Activated CD4-positive, alpha-beta T cell treated with anti-CD3 and anti-CD28 coated beads for 36 hours (primary cell): ENCODE data around the gene NANOS2. TPM values are rescaled to one million over a fixed set of nuclear protein-coding genes. Genes with fewer than 3 reads are reported as not detected.

Experiments used
- ATAC-seq: fragments of 200-7000 bp; cut with Tn5 transposase; one replicate; pipeline ENCODE4 v1.10.0; 2021; ENCODE audit warnings: mild to moderate bottlenecking, moderate library complexity
- CTCF ChIA-PET: fragments of 350-600 bp; sonication (Branson Sonifier 250); formaldehyde crosslinking; loops from one replicate; lab custom pipeline; 2021; ENCODE audit warnings: antibody characterized with exemption; lab: Charles Lee
- POLR2A ChIA-PET: fragments of 350-600 bp; sonication (Branson Sonifier 250); formaldehyde crosslinking; loops from one replicate; lab custom pipeline; 2021; ENCODE audit warnings: antibody characterized with exemption, inconsistent platforms; lab: Charles Lee
- DNase-seq: peaks from one replicate; pipeline ENCODE4 v3.0.0-alpha.2; 2020
- H3K27ac Mint-ChIP-seq: one replicate; pipeline ENCODE4 v1.8.0; 2021; ENCODE audit warnings: mixed read lengths
- H3K27me3 Mint-ChIP-seq: one replicate; pipeline ENCODE4 v1.8.0; 2021; ENCODE audit warnings: mixed read lengths
- H3K36me3 Mint-ChIP-seq: one replicate; pipeline ENCODE4 v1.8.0; 2021; ENCODE audit warnings: low read depth, mixed read lengths
- H3K4me1 Mint-ChIP-seq: one replicate; pipeline ENCODE4 v1.8.0; 2021; ENCODE audit warnings: mixed read lengths
- H3K4me3 Mint-ChIP-seq: one replicate; pipeline ENCODE4 v1.8.0; 2021; ENCODE audit warnings: mild to moderate bottlenecking, moderate library complexity, mixed read lengths
- H3K9me3 Mint-ChIP-seq: one replicate; pipeline ENCODE4 v1.8.0; 2021; ENCODE audit warnings: low read depth, mixed read lengths
- intact Hi-C, 2 experiments: fragments of 100-400 bp; cut with DNase I in 1 of 2; cut with micrococcal nuclease in 1 of 2; formaldehyde crosslinking; loops; one replicate each; pipeline versions ENCODE4 v1.14.2 to v1.15.1; 2022 to 2024; cut with DNase I, micrococcal nuclease
- total RNA-seq, 2 experiments: library from RNA; stranded (reverse); gene quantifications; one replicate each; pipeline ENCODE4 v1.2.3, GENCODE V29; 2021

NANOS2 gene
- total RNA-seq, 2 experiments from 2014 or later = not detected

DNA sequence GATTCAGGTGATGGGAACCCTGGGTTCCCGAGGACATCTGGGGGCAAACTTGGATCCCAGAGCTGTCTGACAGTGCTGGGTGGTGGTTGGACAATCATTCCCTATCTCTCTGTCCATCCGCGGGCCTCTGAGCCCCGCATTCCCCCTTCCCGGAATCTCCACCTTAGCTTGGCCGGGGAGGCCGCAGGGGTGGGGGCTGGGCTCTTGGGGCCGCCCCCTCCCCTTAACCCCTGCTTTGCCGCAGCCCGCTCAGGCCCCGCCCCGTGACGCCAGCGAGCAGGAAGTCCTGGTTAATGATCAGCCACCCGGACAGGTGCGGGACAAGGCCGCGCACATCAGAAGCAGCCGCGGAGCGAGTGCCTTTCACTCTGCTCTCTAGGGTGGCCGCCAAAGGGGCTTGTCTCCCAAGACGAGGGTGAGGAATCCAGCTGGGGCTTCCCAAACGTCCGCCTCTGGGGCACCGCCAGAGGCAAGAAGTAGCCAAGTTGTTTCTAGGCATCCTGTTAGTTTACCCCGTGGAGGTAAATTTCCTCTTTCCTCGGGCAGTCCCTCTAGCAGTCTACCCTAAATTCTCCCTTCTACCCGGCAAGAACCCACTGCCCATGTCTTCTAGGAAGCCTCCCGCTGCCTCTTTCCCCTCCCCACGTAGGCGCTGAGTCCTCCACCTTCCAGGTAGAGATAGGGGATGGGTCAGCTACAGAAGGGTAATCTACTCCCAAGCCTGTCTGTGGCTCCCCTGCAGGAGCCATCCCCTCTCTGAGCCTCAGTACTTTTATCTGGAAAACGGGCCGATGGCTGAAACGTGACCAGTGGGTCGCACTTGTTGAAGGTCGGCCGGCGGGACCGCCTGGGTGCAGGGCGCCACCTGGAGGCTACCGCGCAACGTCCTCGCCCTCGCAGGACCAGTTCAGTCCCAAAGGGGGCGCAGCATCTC, 31.7 kb downstream of the NANOS2 start:
- POLR2A ChIA-PET = no interaction called here
- Mint-ChIP-seq H3K27ac (peak overlapping the region; percentile 32), H3K27me3 (peaks cover 7% of the 10 kb centered on the region), H3K4me1 (peaks cover 29% of the 10 kb centered on the region), H3K4me3 (peak overlapping the region; percentile 66), H3K36me3 (peaks cover 3% of the 10 kb centered on the region), H3K9me3 (no peaks in the 10 kb centered on the region)
- ATAC-seq (peak; percentile 42), DNase-seq (peak; percentile 94)
- CTCF ChIA-PET = interaction anchor here (0.5 to 8.2 kb wide), 12 partner anchors 10 to 296 kb away, joined by 3 to 84 read pairs (median 4); partner anchors contain the start of genes DMWD, FOXA3, SIX5 and SYMPK
- intact Hi-C loops = loop anchor here (1.0 to 10.0 kb wide), 4 partner anchors 19 to 1602 kb away; partner anchors contain the start of genes FOXA3 (in 1 of the 2) and KPTN (in 1 of the 2)

DNA sequence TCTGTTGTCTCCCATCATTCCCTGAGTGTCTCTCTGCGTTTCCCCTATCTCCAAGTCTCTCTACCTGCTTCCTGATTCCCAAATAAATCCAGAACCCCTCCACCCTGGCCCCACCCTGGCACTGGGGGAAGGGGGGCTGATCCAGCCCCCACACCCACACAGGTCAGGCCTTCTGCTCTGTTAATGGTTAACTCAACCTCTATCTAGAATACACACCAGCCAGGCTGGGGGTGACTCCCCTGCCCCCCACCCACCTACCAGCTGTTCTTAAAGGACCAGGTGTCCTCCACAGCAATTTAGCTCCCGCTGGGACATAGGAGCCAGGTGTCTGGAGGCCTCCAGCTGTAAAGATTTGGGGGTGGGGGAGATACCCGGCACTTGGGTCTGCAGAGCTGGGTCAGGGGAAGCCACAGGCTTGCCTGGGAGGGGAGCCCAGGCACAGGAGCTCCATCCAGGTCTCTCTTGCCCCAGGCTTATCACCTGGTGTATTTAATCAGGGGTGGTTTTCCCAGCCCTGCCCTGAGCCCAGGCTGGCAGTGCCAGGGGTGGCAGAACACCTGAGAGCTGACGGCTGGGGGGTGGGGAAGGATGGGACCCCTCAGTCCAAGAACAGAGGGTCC, 32.6 kb downstream of the NANOS2 start:
- no peak overlapping the region for H3K27ac Mint-ChIP-seq
- H3K36me3 Mint-ChIP-seq = peaks cover 3% of the 10 kb centered on the region
- H3K4me3 Mint-ChIP-seq = no peak overlapping the region
- no peak for DNase-seq
- H3K9me3 Mint-ChIP-seq = no peaks in the 10 kb centered on the region
- peaks cover 11% of the 10 kb centered on the region for H3K27me3 Mint-ChIP-seq
- POLR2A ChIA-PET = interaction anchor here (1.0 kb wide), 1 partner anchor 165 kb away, joined by 3 read pairs; no protein-coding TSS in a partner anchor
- CTCF ChIA-PET = interaction anchor here (0.5 to 8.2 kb wide), 10 partner anchors 13 to 295 kb away, joined by 3 to 84 read pairs (median 6); partner anchors contain the start of genes DMWD, FOXA3, SIX5 and SYMPK
- peaks cover 34% of the 10 kb centered on the region for H3K4me1 Mint-ChIP-seq
- ATAC-seq = no peak
- intact Hi-C loops = loop anchor here in 1 of 2 experiments (10.0 kb wide), 1 partner anchor 1603 kb away; the partner anchor contains the start of gene KPTN

DNA sequence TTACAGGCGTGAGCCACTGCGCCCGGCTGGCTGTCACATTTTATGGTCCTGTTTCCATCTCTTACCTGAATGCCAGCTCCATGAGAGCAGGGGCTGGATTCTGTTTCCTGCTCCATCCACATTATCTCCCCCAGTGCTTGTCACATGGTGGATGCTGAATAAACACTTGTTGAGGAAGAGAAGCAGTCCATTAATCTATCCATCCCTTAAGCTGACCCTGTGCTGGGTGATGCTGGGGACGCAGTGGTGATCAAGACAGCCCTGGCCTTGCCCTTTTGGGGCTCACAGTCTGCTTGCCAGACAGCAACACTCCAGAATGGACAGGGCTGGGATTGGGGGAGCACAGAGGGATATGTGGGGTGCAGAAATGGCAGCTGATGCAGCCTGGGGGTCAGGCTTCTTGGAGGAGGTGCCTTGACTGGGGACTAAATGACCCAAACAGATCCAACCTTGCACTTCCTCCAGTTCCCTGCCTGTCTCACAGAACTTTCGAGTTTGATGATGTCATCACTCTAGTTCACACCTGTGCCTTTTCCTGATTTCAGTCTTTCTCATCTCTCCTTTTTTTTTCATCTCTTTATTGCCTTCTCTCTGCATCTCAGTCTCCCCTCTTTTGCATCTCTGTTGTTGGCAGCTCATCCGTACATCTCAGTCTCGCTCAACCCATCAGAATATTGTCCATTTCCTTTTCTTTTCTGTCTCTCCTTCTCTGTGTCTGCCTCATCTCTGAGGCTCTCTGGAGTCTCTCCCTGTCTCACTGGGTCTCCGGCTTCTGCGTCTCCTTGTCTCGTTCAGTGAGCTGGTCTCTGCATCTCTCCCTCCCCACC, 33.3 kb downstream of the NANOS2 start:
- H3K36me3 Mint-ChIP-seq = peaks cover 3% of the 10 kb centered on the region
- H3K4me3 Mint-ChIP-seq = no peak overlapping the region
- H3K27ac Mint-ChIP-seq = no peak overlapping the region
- no peaks in the 10 kb centered on the region for H3K9me3 Mint-ChIP-seq
- DNase-seq (no peak), ATAC-seq (no peak)
- peaks cover 13% of the 10 kb centered on the region for H3K27me3 Mint-ChIP-seq
- peaks cover 36% of the 10 kb centered on the region for H3K4me1 Mint-ChIP-seq
- POLR2A ChIA-PET = interaction anchor here (1.0 kb wide), 1 partner anchor 164 kb away, joined by 3 read pairs; no protein-coding TSS in a partner anchor
- intact Hi-C loops = loop anchor here in 1 of 2 experiments (10.0 kb wide), 1 partner anchor 1604 kb away; the partner anchor contains the start of gene KPTN
- CTCF ChIA-PET = interaction anchor here (0.7 to 8.2 kb wide), 6 partner anchors 17 to 186 kb away, joined by 3 to 84 read pairs (median 6); partner anchors contain the start of genes FOXA3, SIX5 and SYMPK

DNA sequence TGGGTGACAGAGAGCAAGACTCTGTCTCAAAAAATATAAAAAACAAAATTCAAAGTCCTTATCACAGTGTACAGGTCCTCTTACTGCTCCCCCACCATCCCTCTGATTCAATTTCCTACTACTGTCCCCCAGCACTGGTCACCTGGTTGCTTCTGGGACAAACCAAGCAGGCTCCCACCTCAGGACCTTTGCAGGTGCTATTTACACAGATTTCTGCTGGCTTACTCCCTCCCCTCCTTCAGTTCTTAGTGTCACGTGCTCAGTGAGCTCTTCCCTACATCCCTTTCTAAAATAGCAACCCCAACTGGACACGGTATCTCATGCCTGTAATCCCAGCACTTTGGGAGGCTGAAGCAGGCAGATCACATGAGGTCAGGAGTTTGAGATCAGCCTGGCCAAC, 34.6 kb downstream of the NANOS2 start:
- H3K4me3 Mint-ChIP-seq = no peak overlapping the region
- H3K9me3 Mint-ChIP-seq = no peaks in the 10 kb centered on the region
- H3K4me1 Mint-ChIP-seq = peaks cover 44% of the 10 kb centered on the region
- peaks cover 18% of the 10 kb centered on the region for H3K27me3 Mint-ChIP-seq
- CTCF ChIA-PET = no interaction called here
- ATAC-seq = no peak
- H3K36me3 Mint-ChIP-seq = peaks cover 3% of the 10 kb centered on the region
- DNase-seq = no peak
- intact Hi-C loops = loop anchor here in 1 of 2 experiments (10.0 kb wide), 1 partner anchor 1605 kb away; the partner anchor contains the start of gene KPTN
- no peak overlapping the region for H3K27ac Mint-ChIP-seq
- POLR2A ChIA-PET = interaction anchor here (0.6 to 1.2 kb wide), 2 partner anchors 17 to 899 kb away, joined by 5 to 8 read pairs; no protein-coding TSS in a partner anchor

DNA sequence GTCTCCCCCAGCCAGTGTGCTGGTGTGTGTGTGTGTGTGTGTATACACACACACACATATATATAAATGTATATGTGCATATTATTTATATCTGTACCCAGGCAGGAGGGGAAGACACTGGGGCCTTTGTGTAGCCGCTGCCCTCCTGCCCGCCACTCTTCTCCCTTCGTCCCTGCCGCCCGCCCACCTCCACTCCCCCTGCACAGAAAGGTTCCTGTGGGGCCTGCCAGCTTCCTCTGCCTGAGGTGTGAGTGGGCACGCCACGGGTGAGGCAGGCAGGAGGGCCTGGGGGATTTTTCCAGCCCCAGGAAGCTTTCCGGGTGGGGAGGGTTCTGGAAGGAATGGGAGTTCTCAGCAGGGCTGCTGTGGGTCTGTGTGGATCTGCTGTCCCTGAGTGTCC, 35.5 kb downstream of the NANOS2 start:
- H3K4me1 Mint-ChIP-seq = peaks cover 42% of the 10 kb centered on the region
- ChIA-PET POLR2A (no interaction called here), CTCF (interaction anchor here (0.8 kb wide), 1 partner anchor 237 kb away, joined by 3 read pairs; no protein-coding TSS in a partner anchor)
- ATAC-seq (no peak), DNase-seq (no peak)
- peaks cover 21% of the 10 kb centered on the region for H3K27me3 Mint-ChIP-seq
- H3K36me3 Mint-ChIP-seq = peaks cover 3% of the 10 kb centered on the region
- H3K9me3 Mint-ChIP-seq = no peaks in the 10 kb centered on the region
- no peak overlapping the region for H3K27ac Mint-ChIP-seq
- intact Hi-C loops = no loop called here
- no peak overlapping the region for H3K4me3 Mint-ChIP-seq

DNA sequence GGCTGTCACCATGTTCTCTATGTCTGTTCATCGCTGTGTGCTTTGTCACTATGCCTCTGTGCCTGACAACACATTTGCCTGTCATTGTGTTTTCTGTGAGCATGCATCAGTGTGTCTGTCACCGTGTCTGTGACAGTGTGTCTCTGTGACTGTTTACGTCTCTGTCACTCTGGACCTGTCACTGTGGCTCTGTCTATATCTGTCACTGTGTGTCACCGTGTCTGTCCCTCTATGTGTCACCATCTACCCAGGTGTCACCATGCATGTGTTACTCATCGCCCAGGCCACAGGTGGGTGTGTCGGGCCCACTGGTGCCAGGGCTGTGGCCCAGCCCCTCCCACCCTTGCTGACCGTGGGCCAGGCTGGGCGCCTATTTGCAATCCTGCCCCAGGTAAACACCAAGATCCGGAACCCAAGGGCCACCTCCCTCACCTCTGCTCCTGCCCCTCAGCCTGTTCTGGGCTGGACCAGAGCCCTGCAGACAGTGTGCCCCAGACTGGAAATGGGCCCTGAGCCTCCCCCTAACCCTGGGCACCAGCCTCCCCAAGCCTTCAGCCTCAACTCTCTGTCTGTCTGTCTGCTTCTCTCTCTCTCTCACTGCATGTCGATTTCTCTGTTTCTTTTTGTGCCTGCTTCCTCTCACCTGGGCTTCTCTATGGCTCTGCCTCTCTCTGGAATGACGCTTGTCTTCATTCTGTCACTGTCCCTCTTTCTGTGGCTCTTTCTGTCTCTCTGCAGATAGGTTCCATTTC, 36.4 kb downstream of the NANOS2 start:
- H3K4me3 Mint-ChIP-seq = no peak overlapping the region
- peaks cover 38% of the 10 kb centered on the region for H3K4me1 Mint-ChIP-seq
- peak; percentile 75 for ATAC-seq
- intact Hi-C loops = no loop called here
- ChIA-PET POLR2A (no interaction called here), CTCF (no interaction called here)
- H3K36me3 Mint-ChIP-seq = no peaks in the 10 kb centered on the region
- no peaks in the 10 kb centered on the region for H3K9me3 Mint-ChIP-seq
- DNase-seq = peak; percentile 65
- peaks cover 21% of the 10 kb centered on the region for H3K27me3 Mint-ChIP-seq
- H3K27ac Mint-ChIP-seq = peak overlapping the region; percentile 6

DNA sequence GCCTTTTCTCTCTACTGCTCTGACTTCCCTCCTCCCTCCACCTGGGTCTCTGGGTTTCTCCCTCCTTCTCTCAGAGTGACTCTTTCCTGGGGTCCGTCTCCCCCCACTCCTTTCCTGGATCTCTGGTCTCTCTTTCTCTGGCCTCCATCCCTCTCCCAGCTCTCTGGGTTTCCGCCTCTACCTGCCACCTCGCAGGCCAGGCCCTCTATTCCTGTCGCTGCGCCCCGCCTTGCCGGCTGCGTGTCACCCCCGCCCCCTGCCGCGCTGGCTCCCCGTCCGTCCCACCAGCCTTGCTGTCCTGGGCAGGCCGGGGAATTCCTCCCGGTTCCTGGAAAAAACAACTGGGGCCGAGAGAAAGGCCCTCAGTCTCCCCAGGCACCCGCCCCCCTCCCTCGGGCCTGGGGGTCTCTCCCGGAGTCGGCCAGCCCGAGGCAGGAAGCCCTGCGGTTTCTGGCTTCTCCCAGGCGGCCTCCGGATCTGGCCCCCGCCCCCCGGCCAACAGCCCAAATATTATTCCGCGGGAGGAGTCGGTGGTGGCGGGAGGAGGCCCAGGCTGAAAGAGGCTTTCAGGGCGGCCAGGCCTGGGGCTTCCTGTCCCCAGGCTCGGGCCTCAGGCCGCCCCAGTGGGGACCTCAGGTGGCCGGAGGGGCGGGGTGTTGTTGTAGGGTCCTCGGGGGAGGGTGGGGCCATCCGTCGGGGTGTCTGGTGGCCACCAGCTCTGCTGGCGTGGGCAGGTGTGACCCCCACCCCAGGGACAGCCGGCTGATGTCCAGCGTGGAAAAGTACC, 38.0 kb downstream of the NANOS2 start:
- intact Hi-C loops = loop anchor here in 1 of 2 experiments (1.0 kb wide), 1 partner anchor 12 kb away; the partner anchor contains the start of gene FOXA3
- peaks cover 21% of the 10 kb centered on the region for H3K27me3 Mint-ChIP-seq
- no peaks in the 10 kb centered on the region for H3K36me3 Mint-ChIP-seq
- CTCF ChIA-PET = no interaction called here
- peak overlapping the region; percentile 7 for H3K4me3 Mint-ChIP-seq
- POLR2A ChIA-PET = no interaction called here
- H3K9me3 Mint-ChIP-seq = no peaks in the 10 kb centered on the region
- ATAC-seq = peak; percentile 34
- H3K4me1 Mint-ChIP-seq = peaks cover 29% of the 10 kb centered on the region
- DNase-seq = peak; percentile 82
- H3K27ac Mint-ChIP-seq = peak overlapping the region; percentile 33

DNA sequence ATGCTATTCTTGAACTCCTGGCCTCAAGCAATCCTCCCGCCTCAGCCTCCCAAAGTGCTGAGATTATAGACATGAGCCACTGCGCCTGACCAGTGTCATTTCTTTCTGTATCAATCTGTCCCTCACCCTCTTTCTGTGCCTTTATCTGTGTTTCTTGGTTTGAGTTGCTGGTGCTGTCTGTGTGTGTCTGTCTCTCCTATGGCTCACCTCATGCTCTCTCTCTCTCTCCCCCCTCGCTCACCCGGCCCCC, 38.5 kb downstream of the NANOS2 start:
- intact Hi-C loops = loop anchor here in 1 of 2 experiments (1.0 kb wide), 1 partner anchor 12 kb away; the partner anchor contains the start of gene FOXA3
- H3K9me3 Mint-ChIP-seq = no peaks in the 10 kb centered on the region
- CTCF ChIA-PET = no interaction called here
- DNase-seq = no peak
- no peaks in the 10 kb centered on the region for H3K36me3 Mint-ChIP-seq
- POLR2A ChIA-PET = no interaction called here
- H3K27ac Mint-ChIP-seq = peak overlapping the region; percentile 33
- peaks cover 24% of the 10 kb centered on the region for H3K4me1 Mint-ChIP-seq
- peaks cover 21% of the 10 kb centered on the region for H3K27me3 Mint-ChIP-seq
- ATAC-seq = peak; percentile 86
- H3K4me3 Mint-ChIP-seq = peak overlapping the region; percentile 7

DNA sequence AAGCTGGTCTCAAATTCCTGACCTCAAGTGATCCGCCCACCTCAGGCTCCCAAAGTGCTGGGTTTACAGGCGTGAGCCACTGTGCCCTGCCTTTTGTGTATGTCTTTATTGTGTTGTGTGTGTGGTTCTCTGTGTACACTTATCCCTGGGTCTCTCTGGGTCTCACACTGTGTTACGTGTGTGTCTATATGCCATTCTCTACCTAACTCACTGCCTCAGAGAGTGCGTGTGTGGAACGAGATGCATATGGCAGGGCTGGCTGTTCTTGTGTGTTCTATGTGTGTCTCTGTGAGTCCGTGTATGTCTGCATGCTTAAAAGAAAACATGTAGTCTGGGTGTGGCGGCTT, 40.0 kb downstream of the NANOS2 start:
- CTCF ChIA-PET = no interaction called here
- intact Hi-C loops = no loop called here
- Mint-ChIP-seq H3K27ac (no peak overlapping the region), H3K4me1 (peaks cover 23% of the 10 kb centered on the region), H3K36me3 (no peaks in the 10 kb centered on the region), H3K4me3 (no peak overlapping the region), H3K27me3 (peaks cover 21% of the 10 kb centered on the region), H3K9me3 (no peaks in the 10 kb centered on the region)
- DNase-seq (no peak), ATAC-seq (no peak)
- POLR2A ChIA-PET = no interaction called here
